CD4-positive, alpha-beta T cell (primary cell): ENCODE measurements around the gene ZNF415. TPM values are rescaled to one million over a fixed set of nuclear protein-coding genes. Genes with fewer than 3 reads are reported as not detected.

Experiments used
- ATAC-seq: fragments of 200-7000 bp; cut with Tn5 transposase; one replicate; pipeline ENCODE4 v1.10.0; 2022; ENCODE audit warnings: mild to moderate bottlenecking; ENCODE audit not compliant: poor library complexity
- CTCF ChIA-PET: fragments of 350-600 bp; sonication (Branson Sonifier 250); formaldehyde crosslinking; loops from one replicate; lab custom pipeline; 2021; ENCODE audit warnings: antibody characterized with exemption, inconsistent platforms; lab: Charles Lee
- POLR2A ChIA-PET: fragments of 350-600 bp; sonication (Branson Sonifier 250); formaldehyde crosslinking; loops from one replicate; lab custom pipeline; 2021; ENCODE audit warnings: antibody characterized with exemption, inconsistent platforms; lab: Charles Lee
- DNase-seq, 14 experiments: peaks; one replicate each; pipeline ENCODE4 v3.0.0-alpha.2; 2013 to 2020; ENCODE audit warnings: mixed read lengths in 2 of 14
- H3K27ac ChIP-seq, 2 donors: one replicate each; pipeline versions ENCODE4 v1.5.1 to v1.7.0; 2013; ENCODE audit warnings: low read length in 2 of 2, low read depth in 1 of 2, mild to moderate bottlenecking in 1 of 2
- H3K27me3 ChIP-seq, 2 experiments: 1 replicate in 1 of 2; 2 replicates in 1 of 2; pipeline versions ENCODE4 v1.6.1 to v1.7.0; 2013; ENCODE audit warnings: low read length in 2 of 2, control low read depth in 1 of 2, mild to moderate bottlenecking in 1 of 2, moderate library complexity in 1 of 2; ENCODE audit not compliant: insufficient read depth in 2 of 2, control insufficient read depth in 1 of 2
- H3K36me3 ChIP-seq: one replicate; pipeline ENCODE4 v1.6.1; 2013; ENCODE audit warnings: low read length, control low read depth; ENCODE audit not compliant: insufficient read depth
- H3K4me1 ChIP-seq: one replicate; pipeline ENCODE4 v1.6.1; 2013; ENCODE audit warnings: low read length, control low read depth; ENCODE audit not compliant: insufficient read depth
- H3K4me3 ChIP-seq: one replicate; pipeline ENCODE4 v1.5.1; 2013; ENCODE audit warnings: mild to moderate bottlenecking, low read length, moderate library complexity
- H3K9me3 ChIP-seq, 2 experiments: 1 replicate in 1 of 2; 2 replicates in 1 of 2; pipeline versions ENCODE4 v1.6.1 to v1.7.0; 2013; ENCODE audit warnings: low read length in 2 of 2, mild to moderate bottlenecking in 2 of 2, control low read depth in 1 of 2, moderate library complexity in 1 of 2; ENCODE audit not compliant: control insufficient read depth in 1 of 2, insufficient read depth in 1 of 2
- H3K27ac Mint-ChIP-seq: one replicate; pipeline ENCODE4 v1.8.0; 2020; ENCODE audit warnings: mixed read lengths
- H3K27me3 Mint-ChIP-seq: one replicate; pipeline ENCODE4 v1.8.0; 2021; ENCODE audit warnings: mixed read lengths
- H3K36me3 Mint-ChIP-seq: one replicate; pipeline ENCODE4 v1.8.0; 2021; ENCODE audit warnings: low read depth, mixed read lengths
- H3K4me1 Mint-ChIP-seq: one replicate; pipeline ENCODE4 v1.8.0; 2021; ENCODE audit warnings: low read depth, mixed read lengths
- H3K4me3 Mint-ChIP-seq: one replicate; pipeline ENCODE4 v1.8.0; 2020; ENCODE audit warnings: mild to moderate bottlenecking, mixed read lengths
- H3K9me3 Mint-ChIP-seq: one replicate; pipeline ENCODE4 v1.8.0; 2020; ENCODE audit warnings: mixed read lengths
- CTCF ChIP-seq: fragments of 200-600 bp; IDR thresholded peaks from one replicate; pipeline ENCODE4 v1.8.0; 2022; ENCODE audit warnings: antibody characterized with exemption, mild to moderate bottlenecking
- intact Hi-C, 2 experiments: fragments of 100-400 bp; cut with DNase I in 1 of 2; cut with micrococcal nuclease in 1 of 2; formaldehyde crosslinking; loops; one replicate each; pipeline versions ENCODE4 v1.15.1 to v1.9.0; 2023 to 2025; cut with DNase I, micrococcal nuclease
- total RNA-seq, 174 experiments: library from RNA in 2 of 174; stranded (reverse) in 2 of 174; gene quantifications; one replicate each; pipeline ENCODE4 v1.2.3 and lab custom pipeline; 2021 to 2026

Gene ZNF415
- total RNA-seq, 2 experiments from 2014 or later = 1.2 to 1.7 TPM

- Mint-ChIP-seq H3K27ac (no peak overlapping the region), H3K4me1 (peaks cover 14% of the 10 kb centered on the region), H3K36me3 (peaks cover 100% of the 10 kb centered on the region), H3K4me3 (no peak overlapping the region), H3K27me3 (no peaks in the 10 kb centered on the region), H3K9me3 (peaks cover 24% of the 10 kb centered on the region)
- Histone ChIP-seq H3K36me3 (peaks cover 53% of the 10 kb centered on the region), H3K27ac (no peak overlapping the region), H3K4me3 (no peak overlapping the region), H3K9me3 (peaks cover 53 to 91% of the 10 kb centered on the region in 2 experiments), H3K4me1 (no peaks in the 10 kb centered on the region), H3K27me3 (no peaks in the 10 kb centered on the region)
- DNase-seq (no peak), ATAC-seq (no peak)
- TF ChIP-seq CTCF = no peak
- POLR2A ChIA-PET = no interaction called here
- CTCF ChIA-PET = no interaction called here
- intact Hi-C loops = loop anchor here in 1 of 2 experiments (10.0 kb wide), 1 partner anchor 66 kb away; no protein-coding TSS in a partner anchor
Measured at GRCh38 chr19:53078668-53079067, 54.0 kb downstream of the ZNF415 start.

- Histone ChIP-seq H3K4me1 (no peaks in the 10 kb centered on the region), H3K27ac (no peak overlapping the region), H3K4me3 (no peak overlapping the region), H3K36me3 (peaks cover 62% of the 10 kb centered on the region), H3K27me3 (no peaks in the 10 kb centered on the region), H3K9me3 (peaks cover 63 to 90% of the 10 kb centered on the region in 2 experiments)
- peaks cover 100% of the 10 kb centered on the region for H3K36me3 Mint-ChIP-seq
- intact Hi-C loops = loop anchor here in 1 of 2 experiments (10.0 kb wide), 1 partner anchor 68 kb away; no protein-coding TSS in a partner anchor
- H3K4me1 Mint-ChIP-seq = peaks cover 14% of the 10 kb centered on the region
- TF ChIP-seq CTCF = no peak
- CTCF ChIA-PET = interaction anchor here (0.7 kb wide), 1 partner anchor 124 kb away, joined by 4 read pairs; no protein-coding TSS in a partner anchor
- H3K27ac Mint-ChIP-seq = no peak overlapping the region
- H3K9me3 Mint-ChIP-seq = peaks cover 29% of the 10 kb centered on the region
- H3K27me3 Mint-ChIP-seq = no peaks in the 10 kb centered on the region
- POLR2A ChIA-PET = interaction anchor here (0.7 kb wide), 2 partner anchors 289 to 1055 kb away, joined by 3 read pairs; no protein-coding TSS in a partner anchor
- peak; percentile 34 for ATAC-seq
- peak in 1 of 14 experiments; percentile 14 for DNase-seq
- H3K4me3 Mint-ChIP-seq = no peak overlapping the region
Measured at GRCh38 chr19:53076984-53077383, 55.7 kb downstream of the ZNF415 start.

GRCh38 chr19:53068834-53069233 lies 63.9 kb downstream of the ZNF415 start:
- peaks cover 96% of the 10 kb centered on the region for H3K36me3 Mint-ChIP-seq
- Histone ChIP-seq H3K4me1 (no peaks in the 10 kb centered on the region), H3K27ac (no peak overlapping the region), H3K9me3 (peaks cover 57 to 98% of the 10 kb centered on the region in 2 experiments), H3K36me3 (peaks cover 51% of the 10 kb centered on the region), H3K27me3 (no peaks in the 10 kb centered on the region), H3K4me3 (no peak overlapping the region)
- ChIA-PET CTCF (no interaction called here), POLR2A (no interaction called here)
- no peak for ATAC-seq
- DNase-seq = no peak
- peaks cover 29% of the 10 kb centered on the region for H3K9me3 Mint-ChIP-seq
- H3K27ac Mint-ChIP-seq = no peak overlapping the region
- intact Hi-C loops = no loop called here
- no peak overlapping the region for H3K4me3 Mint-ChIP-seq
- no peak for TF ChIP-seq CTCF
- H3K4me1 Mint-ChIP-seq = no peaks in the 10 kb centered on the region
- no peaks in the 10 kb centered on the region for H3K27me3 Mint-ChIP-seq
